Parathyroid adenoma (tissue), 2 donors: ENCODE results near the gene FEN1.

ENCODE experiments used
- H2AFZ ChIP-seq: fragments of 300-600 bp; sonication (generic); one replicate; pipeline ENCODE4 v1.7.0; 2017; ENCODE audit warnings: antibody characterized with exemption, mild to moderate bottlenecking
- H3K27ac ChIP-seq: fragments of 300-600 bp; sonication (generic); one replicate; pipeline ENCODE4 v1.7.0; 2017
- H3K27me3 ChIP-seq: fragments of 300-600 bp; sonication (generic); one replicate; pipeline ENCODE4 v1.7.0; 2017; ENCODE audit warnings: low read length; ENCODE audit not compliant: control insufficient read depth, insufficient read depth
- H3K36me3 ChIP-seq: fragments of 300-600 bp; sonication (generic); one replicate; pipeline ENCODE4 v1.7.0; 2017; ENCODE audit warnings: low read length; ENCODE audit not compliant: control insufficient read depth, insufficient read depth
- H3K4me1 ChIP-seq: fragments of 300-600 bp; sonication (generic); one replicate; pipeline ENCODE4 v1.7.0; 2017; ENCODE audit warnings: control low read depth
- H3K4me2 ChIP-seq: fragments of 300-600 bp; sonication (generic); one replicate; pipeline ENCODE4 v1.7.0; 2017; ENCODE audit warnings: low read length
- H3K4me3 ChIP-seq: fragments of 300-600 bp; sonication (generic); one replicate; pipeline ENCODE4 v1.7.0; 2017; ENCODE audit warnings: low read depth, low read length
- H3K79me2 ChIP-seq: fragments of 300-600 bp; sonication (generic); one replicate; pipeline ENCODE4 v1.7.0; 2017; ENCODE audit warnings: control low read depth
- H3K9ac ChIP-seq: fragments of 300-600 bp; sonication (generic); one replicate; pipeline ENCODE4 v1.7.0; 2017; ENCODE audit warnings: mild to moderate bottlenecking
- H3K9me3 ChIP-seq: fragments of 300-600 bp; sonication (generic); one replicate; pipeline ENCODE4 v1.7.0; 2017; ENCODE audit warnings: low read length; ENCODE audit not compliant: control insufficient read depth
- CTCF ChIP-seq: fragments of 300-600 bp; sonication (generic); IDR thresholded peaks from one replicate; pipeline ENCODE4 v1.7.0; 2017; ENCODE audit warnings: antibody characterized with exemption, mild to moderate bottlenecking
- donor health status: primary hyperparathyroidism.

The FEN1 gene

DNA sequence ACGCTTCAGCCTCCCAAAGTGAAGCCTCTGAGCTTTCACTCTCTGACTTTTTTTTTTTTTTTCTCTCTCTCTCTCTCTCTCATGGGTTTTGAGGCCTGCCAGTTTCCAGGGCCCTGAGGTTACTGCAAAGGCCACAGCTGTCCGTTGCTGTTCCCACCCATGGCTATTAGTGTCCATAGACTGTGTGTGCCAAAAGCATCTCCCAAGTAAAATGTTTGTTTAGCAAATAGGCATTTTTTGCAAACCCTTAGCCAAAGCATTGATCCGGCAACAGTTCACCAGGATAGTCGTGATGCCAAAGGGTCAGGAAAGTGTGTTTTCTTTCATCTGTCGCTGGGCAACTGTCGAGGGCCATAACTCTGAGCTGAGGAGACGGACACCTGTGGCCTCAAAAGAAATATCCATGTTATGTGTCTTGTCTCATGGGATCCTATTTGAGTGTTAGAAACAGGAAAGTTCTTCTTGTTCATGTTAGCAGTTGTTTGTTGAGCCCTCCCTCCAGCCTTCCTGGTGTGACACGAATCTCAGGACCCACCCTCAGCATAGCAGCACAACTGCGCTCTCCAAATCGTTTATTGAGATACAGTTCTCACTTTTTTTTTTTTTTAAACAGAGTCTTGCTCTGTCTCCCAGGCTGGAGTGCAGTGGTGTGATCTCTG lies 53.8 kb downstream of the FEN1 start:
- Histone ChIP-seq H3K9ac (no peak overlapping the region), H3K79me2 (no peaks in the 10 kb centered on the region), H3K36me3 (no peaks in the 10 kb centered on the region), H3K4me3 (no peak overlapping the region), H3K27ac (peak overlapping the region; percentile 79), H3K4me2 (no peak overlapping the region), H3K9me3 (no peaks in the 10 kb centered on the region), H3K27me3 (no peaks in the 10 kb centered on the region), H2AFZ (no peak overlapping the region), H3K4me1 (peaks cover 13% of the 10 kb centered on the region)
- TF ChIP-seq CTCF, result no peak
